ENCODE data around the gene RBL2.

The RBL2 gene

DNA sequence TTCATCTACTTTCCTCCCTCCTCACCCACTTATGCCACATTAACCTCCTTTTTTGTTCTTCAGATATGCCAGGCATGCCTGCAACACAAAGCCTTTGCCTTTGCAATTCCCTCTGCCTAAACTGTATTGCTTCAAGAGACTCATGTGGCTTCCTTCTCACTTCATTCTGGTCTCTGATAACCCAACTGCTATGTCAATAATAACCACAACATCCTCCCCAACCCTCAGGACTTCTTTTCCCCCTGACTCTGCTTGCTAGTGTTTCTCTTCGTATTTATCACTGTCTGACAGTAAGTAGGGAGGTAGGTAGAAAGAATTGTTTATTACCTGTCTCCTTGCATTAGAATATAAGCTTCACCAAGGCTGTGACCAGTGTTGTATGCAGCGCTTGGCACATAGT lies 22.4 kb downstream of the RBL2 start:
- DNase-seq: peak; percentile 85

- peak; percentile 66 for DNase-seq
These were observed 23.4 kb downstream of the RBL2 start for GRCh38 chr16:53457670-53458069.

DNA sequence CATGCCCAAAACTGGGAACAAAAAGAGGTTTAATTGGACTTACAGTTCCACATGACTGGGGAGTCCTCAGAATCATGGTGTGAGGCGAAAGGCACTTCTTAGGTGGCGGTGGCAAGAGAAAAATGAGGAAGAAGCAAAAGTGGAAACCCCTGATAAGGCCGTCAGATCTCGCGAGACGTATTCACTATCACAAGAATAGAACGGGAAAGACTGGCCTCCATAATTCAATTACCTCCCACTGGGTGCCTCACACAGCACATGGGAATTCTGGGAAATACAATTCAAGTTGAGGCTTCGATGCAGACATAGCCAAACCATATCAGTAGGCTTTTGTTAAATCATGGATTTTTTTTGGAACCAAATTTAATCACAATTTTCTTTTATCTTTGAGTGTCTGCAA lies 24.4 kb downstream of the RBL2 start:
- peak; percentile 33 for DNase-seq

- peak; percentile 89 for DNase-seq
These were observed 31.5 kb downstream of the RBL2 start for GRCh38 chr16:53465606-53466280.

- DNase-seq: no peak
These were observed 42.6 kb downstream of the RBL2 start for GRCh38 chr16:53476867-53477266.

DNA sequence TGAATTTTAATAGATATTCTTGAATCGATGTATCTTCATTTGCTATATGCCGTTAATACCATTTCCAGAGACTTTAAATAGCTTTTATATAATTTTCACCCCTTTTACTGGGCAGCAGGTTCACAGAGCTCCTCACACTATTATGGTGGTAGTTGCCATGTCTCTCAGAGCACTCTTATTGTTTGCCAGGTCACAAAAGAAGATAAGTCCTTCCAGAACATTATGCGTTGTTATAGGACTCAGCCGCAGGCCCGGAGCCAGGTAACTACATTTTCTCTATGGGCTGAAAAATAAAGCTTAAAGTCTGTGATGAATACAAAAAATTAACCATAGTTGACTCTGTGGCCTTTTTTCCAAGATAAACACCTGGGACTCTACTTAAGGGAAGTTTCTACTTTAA lies 44.7 kb downstream of the RBL2 start:
- no peak for DNase-seq

GRCh38 chr16:53480394-53480793 lies 46.1 kb downstream of the RBL2 start:
- no peak for DNase-seq

GRCh38 chr16:53482123-53482522 lies 47.9 kb downstream of the RBL2 start:
- DNase-seq: peak; percentile 55

DNA sequence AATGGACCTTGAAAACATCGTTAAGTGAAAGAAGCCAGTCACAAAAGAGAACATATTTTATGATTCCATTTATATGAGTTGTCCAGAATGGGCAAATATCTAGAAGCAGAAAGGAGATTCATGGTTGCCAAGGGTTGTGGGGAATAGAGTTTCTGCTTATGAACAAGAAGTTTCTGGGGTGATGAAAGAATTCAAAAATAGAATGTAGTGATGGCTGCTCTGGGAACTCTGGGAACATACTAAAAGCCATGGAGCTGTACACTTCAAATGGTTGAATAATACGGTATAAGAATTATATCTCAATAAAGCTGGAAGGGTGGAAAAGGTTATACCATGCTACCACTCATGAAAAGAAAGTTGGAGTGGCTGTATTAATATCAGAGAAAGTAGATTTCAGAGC lies 50.3 kb downstream of the RBL2 start:
- DNase-seq: no peak

DNA sequence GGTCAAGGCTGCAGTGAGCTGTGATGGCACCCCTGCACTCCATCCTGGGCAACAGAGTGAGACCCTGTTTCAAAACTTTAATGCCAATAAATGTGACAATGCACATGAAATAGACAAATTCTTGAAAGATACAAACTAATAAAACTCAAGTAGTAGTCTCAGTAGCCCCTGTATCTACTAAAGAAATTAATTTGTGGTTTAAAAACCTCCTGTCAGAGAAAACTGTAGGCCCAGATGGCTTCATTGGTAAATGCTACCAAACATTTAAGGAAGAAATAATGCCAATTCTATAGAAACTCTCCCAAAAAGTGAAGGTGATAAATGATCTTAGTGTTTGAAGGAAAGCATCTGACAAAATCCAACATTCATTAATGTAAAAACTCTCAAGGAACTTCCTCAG lies 52.0 kb downstream of the RBL2 start:
- DNase-seq: no peak

DNA sequence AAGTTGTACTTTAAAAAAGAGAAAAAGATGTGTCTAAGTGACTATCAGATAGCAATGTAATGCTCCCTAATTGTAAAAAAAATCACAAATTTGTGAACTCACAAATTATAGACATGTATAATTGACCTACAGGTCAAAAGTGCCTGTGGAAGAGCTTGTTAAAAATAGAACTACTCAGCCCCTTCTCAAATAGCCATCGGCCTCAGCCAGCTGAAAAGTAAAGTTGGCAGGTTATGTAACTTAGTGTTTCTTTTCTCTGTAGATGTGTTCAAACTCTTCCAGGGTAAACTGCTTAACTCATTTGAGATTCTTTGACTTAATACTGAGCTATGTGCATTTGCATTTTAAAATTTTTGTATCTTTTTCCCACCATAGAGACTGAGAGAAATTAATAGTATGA lies 55.5 kb downstream of the RBL2 start:
- DNase-seq: no peak

DNA sequence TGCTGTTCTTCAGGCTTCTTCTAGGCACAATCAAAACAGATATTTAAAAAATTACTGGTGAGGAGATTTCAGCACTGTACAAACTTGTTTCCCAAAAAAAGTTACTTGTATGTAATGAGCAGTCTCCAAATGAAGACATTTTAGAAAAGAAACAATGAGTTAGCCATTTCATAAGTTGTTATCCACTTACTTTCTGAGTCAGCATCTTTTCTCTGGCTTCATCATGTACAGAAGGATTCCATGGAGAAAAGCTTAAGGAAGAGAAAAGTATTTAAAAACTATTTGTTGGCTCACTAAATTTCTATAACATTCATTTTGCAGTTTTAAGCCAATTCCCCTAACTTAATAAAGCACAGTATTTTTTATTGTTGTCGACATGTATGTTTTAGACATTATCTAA lies 58.2 kb downstream of the RBL2 start:
- DNase-seq: no peak

GRCh38 chr16:53494636-53495035 lies 60.4 kb downstream of the RBL2 start:
- no peak for DNase-seq

- DNase-seq: no peak
These were observed 61.1 kb downstream of the RBL2 start for GRCh38 chr16:53495325-53495724.

DNA sequence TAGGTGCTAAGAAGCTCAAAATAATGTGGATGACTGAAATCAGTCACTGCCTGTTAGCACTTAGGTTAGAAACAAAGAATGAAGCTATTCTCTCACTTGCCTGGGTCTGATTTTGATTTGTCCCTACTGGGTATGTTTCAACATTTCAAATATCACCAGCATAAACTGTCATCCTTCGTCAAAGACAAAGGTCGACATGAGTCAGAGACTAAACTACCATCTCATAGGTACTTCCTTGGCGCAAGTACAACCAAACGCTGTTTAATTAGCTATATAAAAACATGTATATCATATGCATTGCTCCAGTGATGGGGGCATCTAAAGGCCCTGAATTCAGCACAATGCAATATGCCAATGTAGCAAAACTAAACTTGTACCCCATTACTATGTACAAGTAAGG lies 64.7 kb downstream of the RBL2 start:
- DNase-seq: no peak

- DNase-seq: no peak
These were observed 67.1 kb downstream of the RBL2 start for GRCh38 chr16:53501216-53501859.

DNA sequence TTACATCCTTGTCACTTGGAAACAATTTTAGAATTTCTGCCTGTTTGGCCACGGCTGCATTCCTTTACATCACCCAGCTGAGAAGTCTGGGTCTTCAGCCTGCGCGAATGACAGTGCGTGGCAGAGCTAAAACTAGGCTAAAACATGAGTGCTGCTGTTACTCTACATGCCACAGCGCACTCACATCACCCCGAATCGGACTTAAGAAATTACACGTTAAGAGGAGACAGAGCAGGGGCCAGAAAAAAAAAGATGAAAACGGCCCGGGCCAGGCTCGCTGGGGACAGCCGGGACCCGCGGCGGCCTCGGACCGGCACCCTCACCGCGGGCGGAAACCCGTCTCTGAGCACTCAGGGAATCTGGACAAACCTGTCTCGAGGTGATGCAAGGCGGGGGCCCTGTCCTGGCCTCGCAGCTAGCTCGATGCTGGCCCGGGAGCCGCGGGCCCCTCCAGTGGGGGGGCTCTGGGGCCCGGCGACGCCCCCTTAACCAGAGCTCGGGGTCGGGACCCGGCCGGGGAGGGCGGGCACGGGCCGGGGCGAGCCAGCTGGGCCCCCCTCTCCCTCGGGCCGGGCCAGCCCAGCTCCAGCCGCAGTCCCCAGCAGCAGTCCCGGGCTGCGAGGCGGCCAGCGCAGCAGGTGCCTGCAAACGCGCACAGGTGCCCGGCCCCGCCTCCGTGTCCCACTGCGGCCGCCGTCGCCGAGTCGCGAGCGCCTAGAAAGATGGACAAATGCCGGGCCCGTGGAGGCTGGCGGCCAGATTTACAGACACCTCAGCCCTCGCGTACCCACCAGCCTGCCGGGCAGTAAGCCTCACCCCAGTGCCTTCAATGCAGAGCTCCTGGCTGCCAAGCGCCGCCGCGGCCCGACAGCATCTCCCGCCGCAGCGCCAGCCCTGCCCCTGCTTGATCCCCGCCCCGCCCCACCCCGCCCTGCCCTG lies 68.3 kb downstream of the RBL2 start, which contains the start of gene AKTIP:
Gene AKTIP, minus strand, starts transcription at position 879 of the 939 bp plus-strand sequence. CDS start 2,950 bp downstream, outside the sequence.
- peak; percentile 41 for DNase-seq

DNA sequence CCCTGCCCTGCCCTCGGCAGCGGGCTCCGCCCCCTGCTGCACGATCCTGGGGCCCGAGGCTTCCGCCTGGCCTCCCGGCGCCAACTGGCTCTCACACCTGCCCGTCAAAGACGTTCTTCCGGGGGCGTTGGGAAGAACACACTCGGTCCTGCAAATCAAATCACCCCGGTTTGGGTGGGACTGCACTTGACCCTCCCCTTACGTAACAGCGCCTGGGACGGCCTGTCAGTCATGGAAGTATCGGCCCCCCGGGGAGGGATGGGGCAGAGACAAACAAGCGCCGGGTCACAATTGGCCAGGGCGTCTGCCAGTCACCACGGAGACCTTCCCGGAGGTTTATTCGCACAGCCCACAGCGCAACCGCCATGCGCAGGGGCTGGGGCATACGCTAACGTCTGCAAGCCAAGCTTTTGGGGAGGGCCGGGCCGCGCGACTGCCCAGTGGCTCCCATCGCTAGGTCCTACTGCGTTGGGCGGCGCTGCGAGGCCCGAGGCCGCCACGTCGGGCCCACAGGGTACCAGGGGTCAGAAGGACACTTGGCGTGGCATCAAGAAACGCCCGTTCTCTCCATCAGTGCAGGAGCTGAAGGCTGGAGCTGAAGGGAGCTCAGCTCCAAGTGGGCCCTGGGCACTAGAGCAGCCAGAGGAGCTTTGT lies 69.1 kb downstream of the RBL2 start:
- peak; percentile 100 for DNase-seq

- no peak for DNase-seq
These were observed 69.9 kb downstream of the RBL2 start for GRCh38 chr16:53503991-53504663.

DNA sequence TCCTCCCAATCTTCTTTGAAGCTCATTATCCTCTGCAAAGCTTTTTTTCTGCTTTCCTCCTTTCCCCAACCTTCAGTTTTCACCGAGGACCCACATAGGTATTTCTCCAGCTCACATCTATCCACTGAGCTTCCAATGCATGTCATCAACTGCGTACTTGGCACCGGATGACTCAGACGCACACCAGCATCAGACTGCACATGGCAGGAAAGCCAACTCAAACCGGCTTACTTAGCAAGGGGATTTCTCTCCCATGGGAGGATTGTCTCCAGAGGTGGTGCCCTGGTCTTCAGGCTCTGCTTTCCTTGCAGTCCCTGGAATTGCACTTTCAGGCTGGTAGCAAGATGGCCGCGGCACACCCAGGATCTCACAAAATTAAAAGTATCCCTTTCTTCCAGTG lies 70.4 kb downstream of the RBL2 start:
- no peak for DNase-seq

GRCh38 chr16:53506254-53506653 lies 72.0 kb downstream of the RBL2 start:
- DNase-seq: no peak

DNA sequence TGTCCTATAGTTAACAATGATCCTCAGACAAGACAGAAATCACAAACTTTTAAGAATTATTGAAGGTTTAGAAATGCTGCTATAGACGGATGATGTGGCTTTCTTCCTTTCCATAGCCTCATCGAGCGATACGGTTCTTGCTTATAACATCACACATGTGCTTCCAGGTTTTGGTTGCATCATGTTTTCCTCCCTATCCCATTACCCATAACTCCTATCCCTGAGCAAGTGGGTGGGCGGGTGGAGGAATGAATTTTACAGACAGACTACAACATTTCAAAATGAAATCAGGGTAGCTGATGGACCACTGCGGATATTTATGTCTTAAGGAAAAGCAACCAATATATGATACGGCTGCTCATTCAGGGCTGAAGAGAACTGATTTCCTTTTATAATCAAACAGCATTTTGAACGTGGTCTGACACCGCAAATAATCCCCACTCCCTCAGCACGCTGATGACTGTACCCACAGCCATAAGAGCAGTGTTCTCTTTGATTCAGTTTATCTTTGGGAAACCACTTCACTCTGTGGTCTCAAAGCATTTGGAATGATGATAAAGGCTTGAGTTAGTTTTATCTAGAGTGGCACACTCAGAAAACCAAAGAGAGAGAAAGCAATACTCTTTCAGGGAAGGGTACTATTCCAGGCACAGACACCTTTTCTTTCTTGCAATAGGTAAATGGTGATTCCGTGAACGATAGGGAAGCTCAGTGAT lies 73.4 kb downstream of the RBL2 start:
- peak; percentile 88 for DNase-seq
